ENCODE results near the gene ATF6B. TPM values are rescaled to one million over a fixed set of nuclear protein-coding genes. Genes with fewer than 3 reads are reported as not detected.

The ATF6B gene
- total RNA-seq, 6 experiments from 2014 or later, result 15.2 to 35.5 (median 33.2) TPM

GRCh38 chr6:32163559-32164258, 35.7 kb upstream of the ATF6B start:
- no peaks in the 10 kb centered on the region for H3K9me3 ChIP-seq
- ATAC-seq (no peak), DNase-seq (no peak)
- 92% methylated on average over 4 of the region's 7 CpGs for WGBS (ENCODE audit: insufficient coverage, low coverage, low lambda C conversion rate, missing lambda C conversion rate)
- peaks cover 0 to 8% (median 4%) of the 10 kb centered on the region in 4 donors for H3K36me3 ChIP-seq
- no peak overlapping the region for H3K27ac ChIP-seq
- no peaks in the 10 kb centered on the region for H3K27me3 ChIP-seq
- intact Hi-C loops (cut with DNase I), result no loop called here
- no peak for TF ChIP-seq POLR2A (IDR thresholded peaks at IDR 0.05)
- no peak for TF ChIP-seq CTCF (IDR thresholded peaks at IDR 0.05)
- no peak overlapping the region for H3K4me3 ChIP-seq
- no peaks in the 10 kb centered on the region for H3K4me1 ChIP-seq

GRCh38 chr6:32158052-32158451, 30.0 kb upstream of the ATF6B start:
- no peaks in the 10 kb centered on the region for H3K27me3 ChIP-seq
- DNase-seq, result no peak
- H3K9me3 ChIP-seq, result no peaks in the 10 kb centered on the region
- intact Hi-C loops (cut with DNase I), result loop anchor here in 1 of 2 donors (5.0 kb wide), 1 partner anchor 41 kb away; no protein-coding TSS in a partner anchor
- H3K27ac ChIP-seq, result no peak overlapping the region
- H3K4me1 ChIP-seq, result peaks cover 0 to 7% (median 0%) of the 10 kb centered on the region in 4 donors
- H3K4me3 ChIP-seq, result no peak overlapping the region
- peaks cover 0 to 13% (median 0%) of the 10 kb centered on the region in 4 donors for H3K36me3 ChIP-seq
- TF ChIP-seq POLR2A (IDR thresholded peaks at IDR 0.05) (no peak), CTCF (IDR thresholded peaks at IDR 0.05) (no peak)
- ATAC-seq, result no peak

- H3K4me3 ChIP-seq, result no peak overlapping the region
- 94% methylated on average over 6 of the region's 9 CpGs for WGBS (ENCODE audit: insufficient coverage, low coverage, low lambda C conversion rate, missing lambda C conversion rate)
- H3K27ac ChIP-seq, result no peak overlapping the region
- peaks cover 0 to 13% (median 0%) of the 10 kb centered on the region in 4 donors for H3K36me3 ChIP-seq
- no peak for ATAC-seq
- no peaks in the 10 kb centered on the region for H3K9me3 ChIP-seq
- H3K27me3 ChIP-seq, result no peaks in the 10 kb centered on the region
- no peak for DNase-seq
- no peak for TF ChIP-seq CTCF (IDR thresholded peaks at IDR 0.05)
- TF ChIP-seq POLR2A (IDR thresholded peaks at IDR 0.05), result no peak
- intact Hi-C loops (cut with DNase I), result loop anchor here in 1 of 2 donors (5.0 kb wide), 1 partner anchor 40 kb away; no protein-coding TSS in a partner anchor
- peaks cover 0 to 7% (median 0%) of the 10 kb centered on the region in 4 donors for H3K4me1 ChIP-seq
These were observed 28.8 kb upstream of the ATF6B start for GRCh38 chr6:32156891-32157290.

- H3K4me1 ChIP-seq, result peaks cover 0 to 7% (median 0%) of the 10 kb centered on the region in 4 donors
- ATAC-seq (peak; percentile 81 to 87 (median 86)), DNase-seq (peak; percentile 65 to 78 (median 75))
- H3K9me3 ChIP-seq, result no peaks in the 10 kb centered on the region
- intact Hi-C loops (cut with DNase I), result loop anchor here (5.0 kb wide), 1 partner anchor 37 kb away; no protein-coding TSS in a partner anchor
- TF ChIP-seq POLR2A (IDR thresholded peaks at IDR 0.05) (peak; percentile 27), CTCF (IDR thresholded peaks at IDR 0.05) (peak; percentile 57 to 67 (median 60))
- H3K27me3 ChIP-seq, result no peaks in the 10 kb centered on the region
- WGBS (ENCODE audit: insufficient coverage, low coverage, low lambda C conversion rate, missing lambda C conversion rate), result 0% methylated on average over 6 of the region's 34 CpGs
- H3K4me3 ChIP-seq, result peak overlapping the region; percentile 74 to 78 (median 78)
- H3K27ac ChIP-seq, result peak overlapping the region; percentile 63 to 75 (median 74)
- H3K36me3 ChIP-seq, result peaks cover 0 to 13% (median 0%) of the 10 kb centered on the region in 4 donors
These were observed 26.6 kb upstream of the ATF6B start for GRCh38 chr6:32154514-32155161.

Data from right lobe of liver (tissue), 6 donors.